Fibroblast of lung (primary cell): ENCODE measurements around the gene UGT2A3. TPM values are rescaled to one million over a fixed set of nuclear protein-coding genes. Genes with fewer than 3 reads are reported as not detected.

Experiments used
- DNase-seq, 2 donors: peaks; one replicate each; pipeline versions ENCODE4 v3.0.0 to v3.0.0-alpha.2; 2010; ENCODE audit warnings: low read depth in 2 of 2
- H2AFZ ChIP-seq: 2 replicates; pipeline ENCODE4 v1.5.1; 2012; ENCODE audit warnings: low read length, control low read depth, inconsistent platforms
- H3K27ac ChIP-seq: 2 replicates; pipeline ENCODE4 v1.5.1; 2011; ENCODE audit warnings: low read length, control low read depth; ENCODE audit not compliant: insufficient read depth
- H3K27me3 ChIP-seq: 2 replicates; pipeline ENCODE4 v1.5.1; 2011; ENCODE audit warnings: mild to moderate bottlenecking, low read length; ENCODE audit not compliant: control insufficient read depth, insufficient read depth
- H3K36me3 ChIP-seq: 2 replicates; pipeline ENCODE4 v1.5.1; 2011; ENCODE audit warnings: low read length; ENCODE audit not compliant: control insufficient read depth, insufficient read depth
- H3K4me1 ChIP-seq: 2 replicates; pipeline ENCODE4 v1.5.1; 2011; ENCODE audit warnings: low read length; ENCODE audit not compliant: control insufficient read depth, insufficient read depth; ENCODE audit errors: extremely low read depth
- H3K4me2 ChIP-seq: 2 replicates; pipeline ENCODE4 v1.5.1; 2011; ENCODE audit warnings: low read length, control low read depth; ENCODE audit not compliant: insufficient read depth; ENCODE audit errors: extremely low read depth
- H3K4me3 ChIP-seq, 4 experiments: fragments of 200-600 bp in 1 of 4; sonication (generic) in 1 of 4; replicated peaks in 1 of 4; 2 replicates each; pipeline ENCODE4 v1.5.1; 2011 to 2016; ENCODE audit warnings: low read length in 4 of 4, low read depth in 3 of 4, mild to moderate bottlenecking in 3 of 4, control low read depth in 2 of 4, inconsistent platforms in 1 of 4, mixed read lengths in 1 of 4; ENCODE audit not compliant: insufficient read depth in 1 of 4; ENCODE audit errors: control extremely low read depth in 1 of 4
- H3K79me2 ChIP-seq: 2 replicates; pipeline ENCODE4 v1.5.1; 2012; ENCODE audit warnings: mild to moderate bottlenecking, low read length, inconsistent platforms; ENCODE audit not compliant: control insufficient read depth, insufficient read depth
- H3K9ac ChIP-seq: 2 replicates; pipeline ENCODE4 v1.5.1; 2011; ENCODE audit warnings: mild to moderate bottlenecking, low read length, control low read depth; ENCODE audit not compliant: insufficient read depth
- H3K9me3 ChIP-seq: 2 replicates; pipeline ENCODE4 v1.5.1; 2012; ENCODE audit warnings: low read depth, low read length; ENCODE audit not compliant: control insufficient read depth, insufficient read depth
- H4K20me1 ChIP-seq: 2 replicates; pipeline ENCODE4 v1.5.1; 2011; ENCODE audit warnings: low read length; ENCODE audit not compliant: control insufficient read depth, insufficient read depth; ENCODE audit errors: extremely low read depth
- CTCF ChIP-seq, 2 donors: IDR thresholded peaks in 1 of 2; conservative IDR thresholded peaks in 1 of 2; 1 replicate in 1 of 2; 2 replicates in 1 of 2; pipeline ENCODE4 v1.5.1; 2011 to 2012; ENCODE audit warnings: low read length in 2 of 2, control low read depth in 1 of 2, inconsistent platforms in 1 of 2, low read depth in 1 of 2, mild to moderate bottlenecking in 1 of 2
- EZH2 ChIP-seq: IDR thresholded peaks from 2 replicates; pipeline ENCODE4 v1.5.1; 2012; ENCODE audit warnings: low read length, control low read depth, mild to moderate bottlenecking; ENCODE audit errors: missing control alignments
- polyA plus RNA-seq, 2 donors: library from polyadenylated mRNA; depleted of rRNA in 1 of 2; stranded (reverse) in 1 of 2; unstranded in 1 of 2; fragments of >200 nt; gene quantifications; 2 replicates each; pipeline ENCODE4 v1.2.1, GENCODE V29; 2011 to 2012; ENCODE audit warnings: missing spikeins in 1 of 2
- total RNA-seq: library from RNA; depleted of rRNA; stranded (reverse); fragments of >200 nt; gene quantifications from 2 replicates; pipeline ENCODE4 v1.2.1, GENCODE V29; 2014

Gene UGT2A3
- total and polyA plus RNA-seq, 2 donors (not counting 1 experiment from before 2014, with no cell fraction given), result not detected

GRCh38 chr4:68921051-68921450, 30.6 kb downstream of the UGT2A3 start:
- no peaks in the 10 kb centered on the region for H3K4me1 ChIP-seq
- TF ChIP-seq CTCF (conservative IDR thresholded peaks at IDR 0.05 in 1 of 2, IDR thresholded peaks at IDR 0.05 in 1 of 2; ENCODE audit: low read depth in 1 of 2, low read length in 2 of 2) (no peak), EZH2 (no peak)
- H3K27me3 ChIP-seq, result no peaks in the 10 kb centered on the region
- no peak overlapping the region for H3K9ac ChIP-seq
- DNase-seq, result no peak
- H3K27ac ChIP-seq, result no peak overlapping the region
- H4K20me1 ChIP-seq, result no peaks in the 10 kb centered on the region
- no peaks in the 10 kb centered on the region for H3K36me3 ChIP-seq
- no peak overlapping the region for H3K4me2 ChIP-seq
- no peaks in the 10 kb centered on the region for H3K79me2 ChIP-seq
- H2AFZ ChIP-seq, result no peak overlapping the region
- no peak overlapping the region for H3K4me3 ChIP-seq
- no peaks in the 10 kb centered on the region for H3K9me3 ChIP-seq

GRCh38 chr4:68917016-68917415, 34.6 kb downstream of the UGT2A3 start:
- no peaks in the 10 kb centered on the region for H3K79me2 ChIP-seq
- H4K20me1 ChIP-seq, result no peaks in the 10 kb centered on the region
- no peaks in the 10 kb centered on the region for H3K36me3 ChIP-seq
- H3K27me3 ChIP-seq, result no peaks in the 10 kb centered on the region
- H3K9me3 ChIP-seq, result no peaks in the 10 kb centered on the region
- DNase-seq, result no peak
- no peak overlapping the region for H3K4me2 ChIP-seq
- no peak for TF ChIP-seq EZH2
- no peak for TF ChIP-seq CTCF (conservative IDR thresholded peaks at IDR 0.05 in 1 of 2, IDR thresholded peaks at IDR 0.05 in 1 of 2; ENCODE audit: low read depth in 1 of 2, low read length in 2 of 2)
- H3K4me3 ChIP-seq, result no peak overlapping the region
- no peak overlapping the region for H3K27ac ChIP-seq
- H3K9ac ChIP-seq, result no peak overlapping the region
- H3K4me1 ChIP-seq, result no peaks in the 10 kb centered on the region
- H2AFZ ChIP-seq, result no peak overlapping the region

GRCh38 chr4:68912807-68913206, 38.8 kb downstream of the UGT2A3 start:
- Histone ChIP-seq H2AFZ (no peak overlapping the region), H4K20me1 (no peaks in the 10 kb centered on the region), H3K4me2 (no peak overlapping the region), H3K4me1 (no peaks in the 10 kb centered on the region), H3K27ac (no peak overlapping the region), H3K36me3 (no peaks in the 10 kb centered on the region), H3K79me2 (no peaks in the 10 kb centered on the region), H3K4me3 (no peak overlapping the region), H3K9me3 (no peaks in the 10 kb centered on the region), H3K9ac (no peak overlapping the region), H3K27me3 (no peaks in the 10 kb centered on the region)
- TF ChIP-seq EZH2, result no peak
- DNase-seq, result no peak

GRCh38 chr4:68909385-68909784, 42.2 kb downstream of the UGT2A3 start:
- TF ChIP-seq EZH2, result no peak
- TF ChIP-seq CTCF (conservative IDR thresholded peaks at IDR 0.05 in 1 of 2, IDR thresholded peaks at IDR 0.05 in 1 of 2; ENCODE audit: low read depth in 1 of 2, low read length in 2 of 2), result no peak
- Histone ChIP-seq H3K36me3 (no peaks in the 10 kb centered on the region), H3K79me2 (no peaks in the 10 kb centered on the region), H3K27me3 (no peaks in the 10 kb centered on the region), H3K4me2 (no peak overlapping the region), H3K4me3 (no peak overlapping the region), H3K4me1 (no peaks in the 10 kb centered on the region), H4K20me1 (no peaks in the 10 kb centered on the region), H3K27ac (no peak overlapping the region), H3K9me3 (no peaks in the 10 kb centered on the region), H3K9ac (no peak overlapping the region), H2AFZ (no peak overlapping the region)
- no peak for DNase-seq
